GM19099 (cell line): ENCODE measurements around the gene ULK4.

ENCODE experiments used
- POLR2A ChIP-seq: IDR thresholded peaks from 3 replicates; pipeline ENCODE4 v1.6.1; 2011; ENCODE audit warnings: low read depth; ENCODE audit not compliant: insufficient read length; ENCODE audit errors: extremely low read depth

The ULK4 gene

GRCh38 chr3:41652506-41652905 lies 309.4 kb downstream of the ULK4 start:
- no peak for TF ChIP-seq POLR2A

GRCh38 chr3:41651718-41652117 lies 310.2 kb downstream of the ULK4 start:
- TF ChIP-seq POLR2A, result no peak

- TF ChIP-seq POLR2A, result no peak
These were observed 311.5 kb downstream of the ULK4 start for GRCh38 chr3:41650406-41650805.

- TF ChIP-seq POLR2A, result no peak
These were observed 312.7 kb downstream of the ULK4 start for GRCh38 chr3:41649129-41649739.

- no peak for TF ChIP-seq POLR2A
These were observed 321.8 kb downstream of the ULK4 start for GRCh38 chr3:41640076-41640475.

- TF ChIP-seq POLR2A, result no peak
These were observed 323.5 kb downstream of the ULK4 start for GRCh38 chr3:41638381-41638780.

- TF ChIP-seq POLR2A, result no peak
These were observed 329.2 kb downstream of the ULK4 start for GRCh38 chr3:41632700-41633099.

GRCh38 chr3:41630708-41631107 lies 331.2 kb downstream of the ULK4 start:
- no peak for TF ChIP-seq POLR2A

- no peak for TF ChIP-seq POLR2A
These were observed 331.9 kb downstream of the ULK4 start for GRCh38 chr3:41629986-41630385.

GRCh38 chr3:41629072-41629471 lies 332.8 kb downstream of the ULK4 start:
- no peak for TF ChIP-seq POLR2A

GRCh38 chr3:41627477-41628087 lies 334.3 kb downstream of the ULK4 start:
- TF ChIP-seq POLR2A, result no peak

GRCh38 chr3:41612853-41613252 lies 349.1 kb downstream of the ULK4 start:
- no peak for TF ChIP-seq POLR2A

- no peak for TF ChIP-seq POLR2A
These were observed 350.9 kb downstream of the ULK4 start for GRCh38 chr3:41611008-41611407.

- no peak for TF ChIP-seq POLR2A
These were observed 353.6 kb downstream of the ULK4 start for GRCh38 chr3:41608347-41608746.

- no peak for TF ChIP-seq POLR2A
These were observed 358.1 kb downstream of the ULK4 start for GRCh38 chr3:41603807-41604206.

GRCh38 chr3:41602121-41602520 lies 359.8 kb downstream of the ULK4 start:
- TF ChIP-seq POLR2A, result no peak

- TF ChIP-seq POLR2A, result no peak
These were observed 360.4 kb downstream of the ULK4 start for GRCh38 chr3:41601404-41601987.

- no peak for TF ChIP-seq POLR2A
These were observed 361.3 kb downstream of the ULK4 start for GRCh38 chr3:41600616-41601015.

- TF ChIP-seq POLR2A, result no peak
These were observed 362.8 kb downstream of the ULK4 start for GRCh38 chr3:41599127-41599484.
